Endothelial cell (in vitro differentiated cells): ENCODE data around the gene RNF220. TPM values are rescaled to one million over a fixed set of nuclear protein-coding genes. Genes with fewer than 3 reads are reported as not detected.

ENCODE experiments used
- DNase-seq: peaks from one replicate; pipeline ENCODE4 v3.0.0; 2021; ENCODE audit warnings: low spot score
- H3K27ac Mint-ChIP-seq: one replicate; pipeline ENCODE4 v1.8.0; 2021; ENCODE audit warnings: mixed read lengths, inconsistent platforms; ENCODE audit not compliant: unreplicated experiment
- H3K27me3 Mint-ChIP-seq: one replicate; pipeline ENCODE4 v1.8.0; 2021; ENCODE audit warnings: mild to moderate bottlenecking, moderate library complexity, mixed read lengths, inconsistent platforms; ENCODE audit not compliant: unreplicated experiment
- H3K36me3 Mint-ChIP-seq: one replicate; pipeline ENCODE4 v1.8.0; 2021; ENCODE audit warnings: mild to moderate bottlenecking, low read depth, mixed read lengths, inconsistent platforms; ENCODE audit not compliant: unreplicated experiment
- H3K4me1 Mint-ChIP-seq: one replicate; pipeline ENCODE4 v1.8.0; 2021; ENCODE audit warnings: mild to moderate bottlenecking, mixed read lengths, inconsistent platforms; ENCODE audit not compliant: unreplicated experiment
- H3K4me3 Mint-ChIP-seq: one replicate; pipeline ENCODE4 v1.8.0; 2021; ENCODE audit warnings: mild to moderate bottlenecking, mixed read lengths, inconsistent platforms; ENCODE audit not compliant: unreplicated experiment
- H3K9me3 Mint-ChIP-seq: one replicate; pipeline ENCODE4 v1.8.0; 2021; ENCODE audit warnings: mixed read lengths, inconsistent platforms; ENCODE audit not compliant: unreplicated experiment
- CTCF ChIP-seq: fragments of 200-600 bp; sonication (generic); IDR thresholded peaks from one replicate; pipeline ENCODE4 v1.5.0; 2021; ENCODE audit warnings: antibody characterized with exemption; ENCODE audit not compliant: unreplicated experiment
- total RNA-seq: library from RNA; stranded (reverse); fragmentation: NEBNext Ultra II Directional; extraction: Animal tissue kit (Norgen Biotek cat#: 25700); gene quantifications from one replicate; pipeline ENCODE4 v1.2.1, GENCODE V29; 2021; ENCODE audit not compliant: unreplicated experiment

RNF220 gene
- total RNA-seq, 1 donor from 2014 or later, result 87.5 TPM

GRCh38 chr1:44411861-44412260, 6.8 kb downstream of the RNF220 start:
- Mint-ChIP-seq H3K27ac (no peak overlapping the region), H3K36me3 (peaks cover 4% of the 10 kb centered on the region), H3K4me1 (peaks cover 29% of the 10 kb centered on the region), H3K4me3 (peak overlapping the region; percentile 68), H3K27me3 (peaks cover 7% of the 10 kb centered on the region), H3K9me3 (no peaks in the 10 kb centered on the region)
- no peak for TF ChIP-seq CTCF
- DNase-seq, result no peak

GRCh38 chr1:44412601-44413000, 7.5 kb downstream of the RNF220 start:
- Mint-ChIP-seq H3K36me3 (peaks cover 4% of the 10 kb centered on the region), H3K27ac (no peak overlapping the region), H3K4me3 (peak overlapping the region; percentile 68), H3K4me1 (peaks cover 34% of the 10 kb centered on the region), H3K27me3 (peaks cover 7% of the 10 kb centered on the region), H3K9me3 (no peaks in the 10 kb centered on the region)
- DNase-seq, result no peak
- no peak for TF ChIP-seq CTCF

GRCh38 chr1:44413740-44414139, 8.7 kb downstream of the RNF220 start:
- H3K27ac Mint-ChIP-seq, result no peak overlapping the region
- H3K4me3 Mint-ChIP-seq, result no peak overlapping the region
- peaks cover 9% of the 10 kb centered on the region for H3K27me3 Mint-ChIP-seq
- H3K36me3 Mint-ChIP-seq, result peaks cover 4% of the 10 kb centered on the region
- no peak for TF ChIP-seq CTCF
- no peak for DNase-seq
- H3K9me3 Mint-ChIP-seq, result no peaks in the 10 kb centered on the region
- peaks cover 31% of the 10 kb centered on the region for H3K4me1 Mint-ChIP-seq

- Mint-ChIP-seq H3K4me3 (peak overlapping the region; percentile 7), H3K4me1 (peaks cover 27% of the 10 kb centered on the region), H3K36me3 (peaks cover 4% of the 10 kb centered on the region), H3K27ac (no peak overlapping the region), H3K9me3 (no peaks in the 10 kb centered on the region), H3K27me3 (peaks cover 4% of the 10 kb centered on the region)
- no peak for TF ChIP-seq CTCF
- no peak for DNase-seq
Measured at GRCh38 chr1:44415013-44415412, 10.0 kb downstream of the RNF220 start.

- no peak overlapping the region for H3K4me3 Mint-ChIP-seq
- H3K27me3 Mint-ChIP-seq, result peaks cover 4% of the 10 kb centered on the region
Measured at GRCh38 chr1:44416408-44416807, 11.4 kb downstream of the RNF220 start.

More at GRCh38 chr1:44416408-44416807, 11.4 kb downstream of the RNF220 start:
- no peak for DNase-seq
- Mint-ChIP-seq H3K27ac (no peak overlapping the region), H3K36me3 (peaks cover 4% of the 10 kb centered on the region), H3K9me3 (no peaks in the 10 kb centered on the region), H3K4me1 (peaks cover 40% of the 10 kb centered on the region)
- TF ChIP-seq CTCF, result no peak
